Endothelial cell of umbilical vein (primary cell): ENCODE data around the gene CPSF4. TPM values are rescaled to one million over a fixed set of nuclear protein-coding genes. Genes with fewer than 3 reads are reported as not detected.
A peak's percentile ranks its signal among the peaks of the same experiment; 100 is the strongest.

Experiments
- BruUV-seq: library from RNA; stranded (reverse); fragments of 400-500 nt; replicated peaks from 2 replicates; lab custom pipeline; 2021; lab: Mats Ljungman, UMichigan
- CTCF ChIA-PET: fragments of 300-600, 350-600 bp; sonication (Branson Sonifier 250); formaldehyde crosslinking; loops from one replicate; lab custom pipeline; 2021; ENCODE audit warnings: antibody characterized with exemption, inconsistent platforms; lab: Charles Lee
- POLR2A ChIA-PET: fragments of 300-600, 350-600 bp; sonication (Branson Sonifier 250); formaldehyde crosslinking; loops from one replicate; lab custom pipeline; 2021; ENCODE audit warnings: antibody characterized with exemption, inconsistent platforms; lab: Charles Lee
- DNase-seq: peaks from one replicate; pipeline ENCODE4 v3.0.0-alpha.2; 2011; ENCODE audit warnings: low read depth, low spot score
- FAIRE-seq: peaks from 2 replicates; lab custom pipeline; 2011; peaks lifted over from hg19 to GRCh38; lab: Jason Lieb, UNC
- H2AFZ ChIP-seq: 2 replicates; pipeline ENCODE4 v1.6.0; 2012; ENCODE audit warnings: low read depth, low read length, control low read depth, inconsistent platforms
- H3K27ac ChIP-seq: 2 replicates; pipeline ENCODE4 v1.5.1; 2011; ENCODE audit warnings: low read depth, mild to moderate bottlenecking, control low read depth, low read length, moderate library complexity; ENCODE audit not compliant: insufficient read depth
- H3K27me3 ChIP-seq, 2 experiments: 2 replicates each; pipeline versions ENCODE4 v1.6.0 to v1.6.1; 2011; ENCODE audit warnings: low read length in 2 of 2, mixed read lengths in 1 of 2; ENCODE audit not compliant: control insufficient read depth in 2 of 2, insufficient read depth in 2 of 2
- H3K36me3 ChIP-seq, 2 experiments: 2 replicates in 1 of 2; 3 replicates in 1 of 2; pipeline ENCODE4 v1.5.1; 2011; ENCODE audit warnings: low read length in 2 of 2, mild to moderate bottlenecking in 1 of 2, moderate library complexity in 1 of 2; ENCODE audit not compliant: control insufficient read depth in 2 of 2, insufficient read depth in 2 of 2; ENCODE audit errors: extremely low read depth in 1 of 2
- H3K4me1 ChIP-seq: 3 replicates; pipeline ENCODE4 v1.5.1; 2011; ENCODE audit warnings: mild to moderate bottlenecking, low read length; ENCODE audit not compliant: control insufficient read depth, insufficient read depth; ENCODE audit errors: extremely low read depth
- H3K4me2 ChIP-seq: 2 replicates; pipeline ENCODE4 v1.6.1; 2011; ENCODE audit warnings: low read length, control low read depth, mixed read lengths; ENCODE audit not compliant: insufficient read depth
- H3K4me3 ChIP-seq, 3 experiments: fragments of 200-600 bp in 1 of 3; sonication (generic), shearing (Covaris generic) in 1 of 3; replicated peaks in 1 of 3; 2 replicates each; pipeline ENCODE4 v1.5.1; 2011 to 2016; ENCODE audit warnings: control low read depth in 3 of 3, low read length in 3 of 3, mild to moderate bottlenecking in 2 of 3, inconsistent platforms in 1 of 3, low read depth in 1 of 3, moderate library complexity in 1 of 3; ENCODE audit not compliant: insufficient read depth in 1 of 3
- H3K79me2 ChIP-seq: 2 replicates; pipeline ENCODE4 v1.6.0; 2012; ENCODE audit warnings: low read length, inconsistent platforms; ENCODE audit not compliant: control insufficient read depth, insufficient read depth
- H3K9ac ChIP-seq: replicated peaks from 2 replicates; pipeline ENCODE3; 2011; ENCODE audit warnings: low read length, control low read depth; ENCODE audit not compliant: insufficient read depth; ENCODE audit errors: extremely low read depth
- H3K9me1 ChIP-seq: replicated peaks from 3 replicates; pipeline ENCODE4 v1.6.0; 2011; ENCODE audit warnings: mild to moderate bottlenecking, low read length; ENCODE audit not compliant: control insufficient read depth, insufficient read depth; ENCODE audit errors: extremely low read depth
- H3K9me3 ChIP-seq: replicated peaks from 2 replicates; pipeline ENCODE4 v1.5.1; 2012; ENCODE audit warnings: low read length, inconsistent platforms; ENCODE audit not compliant: control insufficient read depth, insufficient read depth
- H4K20me1 ChIP-seq: replicated peaks from 2 replicates; pipeline ENCODE3; 2011; ENCODE audit warnings: mild to moderate bottlenecking, low read length; ENCODE audit not compliant: control insufficient read depth, insufficient read depth; ENCODE audit errors: extremely low read depth
- EZH2 ChIP-seq: IDR thresholded peaks from 2 replicates; pipeline ENCODE4 v1.6.1; 2012; ENCODE audit warnings: borderline replicate concordance, low read depth, mild to moderate bottlenecking, moderate library complexity, low read length, inconsistent platforms; ENCODE audit not compliant: severe bottlenecking
- FOS ChIP-seq: IDR thresholded peaks from 2 replicates; pipeline ENCODE4 v1.6.1; 2011; ENCODE audit warnings: mild to moderate bottlenecking, low read length, moderate library complexity, borderline replicate concordance; ENCODE audit not compliant: insufficient read depth
- GATA2 ChIP-seq: IDR thresholded peaks from 2 replicates; pipeline ENCODE4 v1.7.0; 2011; ENCODE audit warnings: low read depth, mild to moderate bottlenecking, moderate library complexity, mixed read lengths, low read length; ENCODE audit not compliant: insufficient read length, insufficient read depth
- JUN ChIP-seq: IDR thresholded peaks from 2 replicates; pipeline ENCODE4 v1.6.1; 2011; ENCODE audit warnings: borderline replicate concordance, low read depth; ENCODE audit not compliant: insufficient read length, insufficient read depth
- MYC ChIP-seq: IDR thresholded peaks from one replicate; pipeline ENCODE4 v1.6.1; 2011; ENCODE audit warnings: mild to moderate bottlenecking, low read depth, low read length
- POLR2A ChIP-seq: IDR thresholded peaks from 2 replicates; pipeline ENCODE4 v1.6.1; 2012; ENCODE audit warnings: low read depth, mild to moderate bottlenecking, control low read depth, low read length
- POLR2AphosphoS5 ChIP-seq: IDR thresholded peaks from 2 replicates; pipeline ENCODE4 v1.6.1; 2012; ENCODE audit warnings: low read depth, mild to moderate bottlenecking, control low read depth, low read length, moderate library complexity; ENCODE audit not compliant: insufficient read depth
- dilution Hi-C: fragments of 300-500 bp; cut with MboI; formaldehyde crosslinking; loops from one replicate; pipeline ENCODE4 v1.15.0; 2019; ENCODE audit warnings: low sequenced_read_pairs; ENCODE audit not compliant: extremely low pct_ligation_motif_present
- intact Hi-C: fragments of 100-400 bp; cut with micrococcal nuclease; formaldehyde crosslinking; loops from one replicate; pipeline ENCODE4 v1.10.0; 2022
- polyA plus RNA-seq, 4 experiments: library from polyadenylated mRNA; depleted of rRNA in 3 of 4; stranded (reverse) in 3 of 4; unstranded in 1 of 4; fragments of >200 nt; gene quantifications; 2 replicates each; pipeline versions ENCODE4 v1.2.1 to v1.2.3, GENCODE V29; 2011 to 2012; ENCODE audit warnings: missing spikeins in 1 of 4
- total RNA-seq: library from RNA; stranded (reverse); gene quantifications from 2 replicates; pipeline ENCODE4 v1.2.3, GENCODE V29; 2021
- TF ChIP-seq, protein P1 (sequence below), 2 donors: IDR thresholded peaks; 1 replicate in 1 of 2; 2 replicates in 1 of 2; pipeline ENCODE4 v1.5.1; 2011; ENCODE audit warnings: low read length in 2 of 2, mild to moderate bottlenecking in 2 of 2, moderate library complexity in 2 of 2, control low read depth in 1 of 2, inconsistent platforms in 1 of 2, low read depth in 1 of 2; ENCODE audit not compliant: insufficient read depth in 1 of 2; ENCODE audit errors: extremely low read depth in 1 of 2
- TF ChIP-seq, protein P2 (sequence below): IDR thresholded peaks from 2 replicates; pipeline ENCODE4 v1.6.1; 2011; ENCODE audit not compliant: insufficient read depth, insufficient read length

CPSF4 gene
- total and polyA plus RNA-seq, 2 donors (not counting 3 experiments of a cell fraction or from before 2014, with no cell fraction given), result 51.5 to 53.0 TPM

DNA sequence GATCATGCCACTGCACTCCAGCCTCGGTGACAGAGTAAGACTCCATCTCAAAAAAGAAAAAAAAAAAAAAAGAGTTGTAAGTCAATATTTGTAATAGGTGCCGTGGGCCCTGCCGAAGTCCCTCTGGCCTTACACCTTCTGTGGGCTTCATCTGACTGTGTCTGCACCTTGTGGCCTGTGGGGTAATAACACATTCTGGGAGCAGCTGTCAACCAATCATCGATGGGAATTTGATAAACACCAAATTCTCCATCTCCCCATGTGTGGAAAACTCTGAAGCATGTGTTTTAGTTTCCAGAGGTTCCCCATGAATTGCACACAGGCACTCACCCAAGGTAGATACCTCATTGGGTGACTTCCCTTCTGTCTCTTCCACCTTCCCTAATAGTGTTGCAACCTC, 50.5 kb downstream of the CPSF4 start:
- intact Hi-C loops (no loop called here), dilution Hi-C loops (no loop called here)
- Histone ChIP-seq H3K4me2 (no peak overlapping the region), H4K20me1 (no peaks in the 10 kb centered on the region), H3K79me2 (no peaks in the 10 kb centered on the region), H3K4me3 (no peak overlapping the region), H3K9me1 (no peaks in the 10 kb centered on the region), H3K27ac (no peak overlapping the region), H3K9ac (no peak overlapping the region), H3K4me1 (peaks cover 6% of the 10 kb centered on the region), H3K9me3 (peaks cover 7% of the 10 kb centered on the region), H2AFZ (no peak overlapping the region), H3K36me3 (peaks cover 12 to 15% of the 10 kb centered on the region in 2 experiments), H3K27me3 (no peaks in the 10 kb centered on the region)
- FAIRE-seq (no peak), DNase-seq (no peak)
- TF ChIP-seq GATA2 (no peak), JUN (no peak), EZH2 (no peak), FOS (no peak), POLR2A (no peak)
- CTCF ChIA-PET, result interaction anchor here (1.1 to 1.6 kb wide), 2 partner anchors 16 to 26 kb away, joined by 3 to 5 read pairs; no protein-coding TSS in a partner anchor
- POLR2A ChIA-PET, result no interaction called here
- no TSS peak for BruUV-seq

DNA sequence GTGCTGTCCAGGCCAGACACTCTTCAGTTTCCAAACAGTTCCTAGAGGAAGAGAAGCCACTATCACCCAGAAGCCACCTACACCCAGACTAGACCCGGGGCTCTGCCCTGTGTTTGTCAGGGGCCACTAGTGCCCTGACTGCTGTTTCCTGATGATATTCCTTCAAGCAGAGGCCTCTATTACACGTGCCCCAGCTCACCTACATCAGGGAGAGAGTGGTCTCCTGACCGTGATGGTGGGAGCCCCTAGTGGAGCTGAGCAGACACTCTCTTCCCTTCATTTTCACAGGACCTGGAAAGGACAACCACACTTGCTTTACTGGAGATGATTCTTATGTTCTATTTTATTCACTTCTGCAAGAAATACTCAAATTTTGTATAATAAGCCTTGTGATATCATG, 52.1 kb downstream of the CPSF4 start:
- Histone ChIP-seq H3K4me3 (no peak overlapping the region), H4K20me1 (no peaks in the 10 kb centered on the region), H3K27me3 (no peaks in the 10 kb centered on the region), H3K79me2 (no peaks in the 10 kb centered on the region), H3K4me2 (peak overlapping the region; percentile 4), H3K27ac (no peak overlapping the region), H3K9ac (no peak overlapping the region), H3K9me1 (no peaks in the 10 kb centered on the region), H3K9me3 (peaks cover 7% of the 10 kb centered on the region), H3K36me3 (peaks cover 14 to 19% of the 10 kb centered on the region in 2 experiments), H3K4me1 (peaks cover 6% of the 10 kb centered on the region), H2AFZ (no peak overlapping the region)
- TF ChIP-seq JUN (no peak), POLR2AphosphoS5 (no peak), FOS (no peak), GATA2 (no peak), POLR2A (no peak), EZH2 (no peak), MYC (no peak)
- TF ChIP-seq, protein P1, sequence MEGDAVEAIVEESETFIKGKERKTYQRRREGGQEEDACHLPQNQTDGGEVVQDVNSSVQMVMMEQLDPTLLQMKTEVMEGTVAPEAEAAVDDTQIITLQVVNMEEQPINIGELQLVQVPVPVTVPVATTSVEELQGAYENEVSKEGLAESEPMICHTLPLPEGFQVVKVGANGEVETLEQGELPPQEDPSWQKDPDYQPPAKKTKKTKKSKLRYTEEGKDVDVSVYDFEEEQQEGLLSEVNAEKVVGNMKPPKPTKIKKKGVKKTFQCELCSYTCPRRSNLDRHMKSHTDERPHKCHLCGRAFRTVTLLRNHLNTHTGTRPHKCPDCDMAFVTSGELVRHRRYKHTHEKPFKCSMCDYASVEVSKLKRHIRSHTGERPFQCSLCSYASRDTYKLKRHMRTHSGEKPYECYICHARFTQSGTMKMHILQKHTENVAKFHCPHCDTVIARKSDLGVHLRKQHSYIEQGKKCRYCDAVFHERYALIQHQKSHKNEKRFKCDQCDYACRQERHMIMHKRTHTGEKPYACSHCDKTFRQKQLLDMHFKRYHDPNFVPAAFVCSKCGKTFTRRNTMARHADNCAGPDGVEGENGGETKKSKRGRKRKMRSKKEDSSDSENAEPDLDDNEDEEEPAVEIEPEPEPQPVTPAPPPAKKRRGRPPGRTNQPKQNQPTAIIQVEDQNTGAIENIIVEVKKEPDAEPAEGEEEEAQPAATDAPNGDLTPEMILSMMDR (IDR thresholded peaks at IDR 0.05; ENCODE audit: extremely low read depth in 1 of 2, insufficient read depth in 1 of 2, low read depth in 1 of 2, low read length in 2 of 2), result no peak
- TF ChIP-seq, protein P2, sequence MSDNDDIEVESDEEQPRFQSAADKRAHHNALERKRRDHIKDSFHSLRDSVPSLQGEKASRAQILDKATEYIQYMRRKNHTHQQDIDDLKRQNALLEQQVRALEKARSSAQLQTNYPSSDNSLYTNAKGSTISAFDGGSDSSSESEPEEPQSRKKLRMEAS, result no peak
- intact Hi-C loops (no loop called here), dilution Hi-C loops (no loop called here)
- DNase-seq (no peak), FAIRE-seq (no peak)
- POLR2A ChIA-PET, result no interaction called here
- BruUV-seq, result no TSS peak
- CTCF ChIA-PET, result interaction anchor here (1.2 kb wide), 1 partner anchor 13 kb away, joined by 5 read pairs; no protein-coding TSS in a partner anchor
